IPS DF 6.9 (cell line): ENCODE measurements around the gene TMEM266.

Experiments used
- DNase-seq: peaks from one replicate; pipeline ENCODE4 v3.0.0-alpha.2; 2013; ENCODE audit warnings: low read depth, low spot score
- H3K27ac ChIP-seq: one replicate; pipeline ENCODE4 v1.5.1; 2013; ENCODE audit warnings: low read length, control low read depth
- H3K27me3 ChIP-seq: 2 replicates; pipeline ENCODE4 v1.6.1; 2013; ENCODE audit warnings: mild to moderate bottlenecking, low read length; ENCODE audit not compliant: control insufficient read depth, insufficient read depth
- H3K36me3 ChIP-seq: 2 replicates; pipeline ENCODE4 v1.6.1; 2013; ENCODE audit warnings: low read length; ENCODE audit not compliant: control insufficient read depth, insufficient read depth
- H3K4me1 ChIP-seq: 2 replicates; pipeline ENCODE4 v1.6.1; 2013; ENCODE audit warnings: low read length; ENCODE audit not compliant: control insufficient read depth, insufficient read depth
- H3K4me3 ChIP-seq: 2 replicates; pipeline ENCODE4 v1.5.1; 2013; ENCODE audit warnings: mild to moderate bottlenecking, low read length
- H3K9me3 ChIP-seq: 2 replicates; pipeline ENCODE4 v1.6.1; 2013; ENCODE audit warnings: low read length, inconsistent platforms; ENCODE audit not compliant: control insufficient read depth, insufficient read depth
- WGBS: extraction: QIAGEN DNeasy Blood & Tissue Kit; methylation state at CpG from one replicate; pipeline ENCODE4 v1.1.7; 2013; ENCODE audit warnings: mixed read lengths, missing lambda C conversion rate; ENCODE audit not compliant: insufficient read length, insufficient coverage; 5-methylcytosine and 5-hydroxymethylcytosine counted together

The TMEM266 gene

DNA sequence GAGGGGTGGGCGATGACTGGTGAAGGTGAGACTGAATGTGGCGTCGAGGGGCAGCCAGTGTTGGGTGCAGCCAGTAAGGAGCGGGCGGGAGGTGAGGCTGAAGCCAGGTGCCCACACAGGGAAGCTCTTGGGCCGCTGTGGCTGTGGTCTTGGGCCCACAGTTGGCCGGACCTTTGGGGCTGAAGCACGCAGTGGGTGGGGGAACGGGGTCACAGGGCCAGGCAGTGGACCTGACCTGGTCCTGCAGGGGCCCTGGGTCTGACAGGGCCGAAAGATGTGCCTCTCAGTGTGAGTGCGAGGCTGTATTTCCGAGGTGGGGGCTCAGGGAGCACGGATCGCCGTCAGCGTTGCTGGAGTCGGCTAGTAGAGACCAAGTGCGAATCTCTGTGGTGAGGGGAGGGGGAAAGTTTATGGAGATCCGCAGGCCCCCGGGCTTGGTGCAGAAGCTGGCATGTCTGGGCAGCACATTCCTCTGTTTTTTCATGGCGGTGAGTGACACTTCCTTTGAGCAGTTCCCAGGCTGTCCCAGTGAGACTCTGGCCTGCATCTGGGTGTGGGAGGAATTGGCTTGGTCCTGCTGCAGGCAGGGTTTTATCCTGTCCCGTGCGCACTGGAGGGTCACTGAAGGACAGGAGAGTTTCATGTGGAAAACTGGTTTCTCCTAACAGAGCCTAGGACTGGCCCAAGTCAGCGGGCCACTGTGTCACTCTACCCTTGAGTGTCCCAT lies 100.8 kb downstream of the TMEM266 start:
- H3K27me3 ChIP-seq, result no peaks in the 10 kb centered on the region
- no peak overlapping the region for H3K27ac ChIP-seq
- H3K4me3 ChIP-seq, result no peak overlapping the region
- no CpG with 5 or more reads among the region's 24 CpGs for whole genome bisulfite sequencing
- H3K9me3 ChIP-seq, result no peaks in the 10 kb centered on the region
- H3K36me3 ChIP-seq, result no peaks in the 10 kb centered on the region
- DNase-seq, result no peak
- H3K4me1 ChIP-seq, result 0 out of 2 replicates have a peak, but pooled peaks cover 1% of the 10 kb centered on the region

DNA sequence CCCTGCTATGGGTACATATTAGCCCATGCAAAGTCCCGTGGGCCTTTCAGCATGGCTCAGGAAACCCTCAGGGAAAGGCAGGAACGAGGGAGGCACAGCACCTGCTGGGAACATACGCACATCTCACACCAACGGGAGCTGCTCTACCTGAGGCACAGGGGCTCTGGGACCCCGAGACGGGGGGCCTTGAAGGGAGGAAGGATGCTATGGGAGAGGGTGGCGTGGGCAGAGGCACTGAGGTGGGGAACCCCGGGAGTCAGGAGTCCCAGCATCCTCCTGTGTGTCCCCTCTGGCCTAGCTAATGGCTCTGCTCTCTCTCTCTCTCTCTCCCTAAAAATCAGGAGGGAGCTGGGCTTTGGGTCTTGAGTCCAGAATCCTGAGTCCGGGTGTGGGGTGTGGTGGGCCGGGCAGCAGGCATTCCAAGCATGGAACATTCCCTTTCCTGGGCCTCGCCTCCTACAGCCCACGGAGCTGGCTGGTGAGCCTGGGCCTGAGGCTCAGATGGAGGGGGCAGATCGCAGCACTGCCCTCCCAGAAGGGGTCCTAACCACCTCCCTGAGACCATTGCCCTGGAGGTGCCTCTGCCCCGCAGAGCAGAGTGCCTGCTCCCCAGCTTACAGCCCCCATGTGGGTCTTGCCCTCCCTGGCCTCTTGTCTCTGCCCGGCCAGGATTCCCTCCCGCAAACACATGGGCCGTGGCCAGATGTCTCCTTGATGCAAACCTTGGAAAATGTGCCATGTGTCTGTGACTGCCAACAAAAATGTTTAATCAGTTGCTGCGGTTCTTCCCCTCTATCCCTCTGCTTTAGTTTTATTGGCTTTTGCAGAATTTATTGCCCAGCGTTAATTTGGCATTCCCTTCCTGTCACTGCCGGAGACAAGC lies 101.6 kb downstream of the TMEM266 start:
- no peak overlapping the region for H3K4me3 ChIP-seq
- no peaks in the 10 kb centered on the region for H3K27me3 ChIP-seq
- 0 out of 2 replicates have a peak, but pooled peaks cover 1% of the 10 kb centered on the region for H3K4me1 ChIP-seq
- WGBS, result no CpG with 5 or more reads among the region's 20 CpGs
- no peak for DNase-seq
- no peak overlapping the region for H3K27ac ChIP-seq
- no peaks in the 10 kb centered on the region for H3K36me3 ChIP-seq
- H3K9me3 ChIP-seq, result no peaks in the 10 kb centered on the region

DNA sequence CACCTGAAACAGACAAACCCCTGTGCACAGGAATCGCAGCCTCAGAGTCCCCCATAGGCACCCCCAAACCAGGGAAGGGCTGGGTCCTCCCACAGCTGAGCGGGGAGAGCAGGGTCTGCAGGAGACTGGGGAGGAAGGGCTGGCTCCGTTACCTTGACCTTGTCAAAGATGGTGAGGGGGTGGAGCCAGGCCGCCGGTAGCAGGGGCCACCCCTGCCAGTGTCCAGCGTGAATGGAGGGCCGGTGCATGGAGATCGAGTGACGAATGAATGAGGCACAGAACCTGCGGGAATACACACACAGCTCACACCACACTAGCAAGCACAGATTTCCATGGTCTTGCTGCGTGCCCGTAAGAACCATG lies 102.2 kb downstream of the TMEM266 start:
- no peak overlapping the region for H3K27ac ChIP-seq
- WGBS, result no CpG with 5 or more reads among the region's 12 CpGs
- no peak for DNase-seq
- H3K9me3 ChIP-seq, result no peaks in the 10 kb centered on the region
- H3K27me3 ChIP-seq, result no peaks in the 10 kb centered on the region
- 0 out of 2 replicates have a peak, but pooled peaks cover 1% of the 10 kb centered on the region for H3K4me1 ChIP-seq
- H3K4me3 ChIP-seq, result no peak overlapping the region
- no peaks in the 10 kb centered on the region for H3K36me3 ChIP-seq

DNA sequence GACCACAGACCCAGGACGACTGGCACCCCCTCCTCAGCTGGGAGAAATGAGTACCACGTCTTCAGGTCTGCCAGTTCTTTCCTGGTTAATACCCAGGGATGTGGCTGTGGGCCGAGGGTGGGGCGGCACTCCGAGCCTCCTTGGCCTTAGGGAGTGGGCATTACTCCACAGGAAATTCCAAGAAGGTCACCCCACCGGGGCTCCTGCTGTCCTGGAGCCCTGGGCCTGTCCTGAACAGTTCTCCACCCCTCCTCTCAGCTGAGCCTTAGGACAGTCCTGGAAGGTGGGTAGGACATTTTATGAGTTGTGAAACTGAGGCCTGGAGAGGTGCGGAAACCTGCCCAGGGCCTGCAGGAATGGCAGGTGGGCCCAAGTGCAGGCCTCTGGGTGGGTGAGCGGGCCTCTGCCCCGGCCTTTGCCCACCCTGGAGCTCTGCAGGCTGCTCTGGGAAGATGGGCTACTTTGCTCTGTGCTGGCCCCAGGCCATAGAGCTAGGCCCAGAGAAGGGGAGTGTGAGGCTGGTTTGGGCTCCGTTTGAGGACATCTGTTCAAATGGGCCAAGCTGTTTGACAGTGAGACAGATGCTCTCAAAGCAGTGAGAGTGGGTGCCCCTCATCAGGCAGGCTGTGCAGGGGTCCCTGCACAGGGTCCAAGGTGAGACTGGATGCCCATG lies 103.1 kb downstream of the TMEM266 start:
- Histone ChIP-seq H3K27ac (no peak overlapping the region), H3K9me3 (no peaks in the 10 kb centered on the region), H3K27me3 (no peaks in the 10 kb centered on the region), H3K4me3 (no peak overlapping the region), H3K4me1 (0 out of 2 replicates have a peak, but pooled peaks cover 1% of the 10 kb centered on the region), H3K36me3 (no peaks in the 10 kb centered on the region)
- no CpG with 5 or more reads among the region's 10 CpGs for WGBS
- DNase-seq, result no peak

DNA sequence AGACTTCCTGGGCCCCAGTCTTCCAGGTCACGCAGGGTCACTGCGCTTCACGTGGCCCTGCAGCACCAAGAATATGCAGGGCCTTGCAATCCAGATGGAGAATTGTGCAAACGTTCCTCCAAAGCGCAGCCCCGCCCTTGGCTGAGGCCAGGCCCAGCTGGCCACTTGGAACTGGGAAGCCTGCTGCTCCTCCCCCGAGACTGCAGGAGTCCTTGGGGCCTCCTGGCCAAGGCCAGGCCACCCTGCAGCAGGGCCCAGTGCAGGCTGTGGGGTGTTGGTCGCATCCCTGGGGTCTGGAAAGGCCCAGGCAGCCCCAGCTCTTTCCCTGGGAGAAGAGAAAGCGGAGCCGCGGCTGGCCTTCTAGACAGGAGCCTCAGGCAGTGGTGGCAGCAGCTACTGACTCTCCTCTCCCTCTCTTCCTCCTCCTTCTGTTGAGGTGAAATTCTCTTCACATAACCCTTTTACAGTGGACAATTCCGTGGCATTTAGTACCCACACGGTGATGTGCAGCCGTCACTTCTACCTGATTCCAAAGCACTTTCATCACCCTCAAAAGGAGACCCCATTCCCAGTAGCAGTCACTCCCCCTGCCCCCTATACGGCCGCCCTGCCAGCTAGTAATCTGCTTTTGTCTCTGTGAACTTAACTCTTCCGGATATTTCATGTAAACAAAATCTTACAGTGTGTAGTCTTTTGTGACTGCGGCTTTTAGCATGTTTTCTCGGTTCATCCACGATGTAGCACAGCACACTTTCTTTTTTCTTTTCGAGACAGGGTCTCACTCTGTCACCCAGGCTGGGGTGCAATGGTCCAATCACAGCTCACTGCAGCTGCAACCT lies 103.9 kb downstream of the TMEM266 start:
- WGBS, result no CpG with 5 or more reads among the region's 21 CpGs
- no peak overlapping the region for H3K27ac ChIP-seq

DNA sequence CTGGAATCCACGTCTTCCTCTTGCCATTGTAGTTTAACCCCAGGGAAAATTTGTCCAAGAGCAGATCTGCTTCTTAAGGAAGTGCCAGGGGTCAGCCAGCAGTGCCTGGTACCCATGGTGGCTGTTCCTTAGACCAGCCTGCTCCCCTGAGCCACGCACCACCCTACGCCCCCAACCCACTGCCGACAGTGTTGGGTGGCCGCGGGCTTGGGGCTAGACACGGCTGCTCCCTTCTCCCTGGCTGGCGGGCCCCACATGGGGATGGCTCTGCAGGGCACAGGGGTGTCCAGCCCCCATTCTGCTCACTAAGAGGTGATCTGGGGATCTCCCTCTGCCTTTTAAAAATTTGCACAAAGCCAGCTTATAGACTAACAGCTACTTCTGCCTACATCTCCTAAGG lies 104.8 kb downstream of the TMEM266 start:
- no peak for DNase-seq
- WGBS, result no CpG with 5 or more reads among the region's 8 CpGs
- Histone ChIP-seq H3K27ac (no peak overlapping the region), H3K36me3 (no peaks in the 10 kb centered on the region), H3K4me1 (0 out of 2 replicates have a peak, but pooled peaks cover 3% of the 10 kb centered on the region), H3K4me3 (no peak overlapping the region), H3K9me3 (no peaks in the 10 kb centered on the region), H3K27me3 (no peaks in the 10 kb centered on the region)

More for the DNA sequence above, 103.9 kb downstream of the TMEM266 start:
- no peak for DNase-seq
- H3K4me3 ChIP-seq, result no peak overlapping the region
- H3K4me1 ChIP-seq, result 0 out of 2 replicates have a peak, but pooled peaks cover 2% of the 10 kb centered on the region
- no peaks in the 10 kb centered on the region for H3K9me3 ChIP-seq
- H3K27me3 ChIP-seq, result no peaks in the 10 kb centered on the region
- H3K36me3 ChIP-seq, result no peaks in the 10 kb centered on the region

DNA sequence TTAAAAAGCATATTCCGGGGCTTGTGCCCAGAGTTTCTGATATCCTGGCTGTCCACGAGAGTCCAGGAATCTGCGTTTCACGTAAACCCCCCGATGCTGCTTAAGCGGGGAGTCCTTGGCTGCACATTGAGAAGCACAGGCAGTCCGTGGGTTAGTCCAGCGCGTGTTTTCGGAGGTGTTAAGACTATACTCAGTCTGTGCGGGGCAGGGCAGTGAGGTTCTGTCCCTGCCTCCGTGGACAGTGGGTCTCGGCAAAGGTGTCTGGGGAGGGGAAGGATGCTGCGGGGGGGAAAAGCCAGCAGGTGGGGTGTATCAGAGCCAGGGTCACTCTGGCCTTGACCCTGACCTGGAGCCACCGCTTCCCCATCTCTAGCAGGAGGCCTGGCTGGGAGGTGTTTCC lies 106.2 kb downstream of the TMEM266 start:
- no peak for DNase-seq
- Histone ChIP-seq H3K36me3 (no peaks in the 10 kb centered on the region), H3K4me1 (0 out of 2 replicates have a peak, but pooled peaks cover 3% of the 10 kb centered on the region), H3K27ac (no peak overlapping the region), H3K27me3 (no peaks in the 10 kb centered on the region), H3K4me3 (no peak overlapping the region), H3K9me3 (no peaks in the 10 kb centered on the region)
- no CpG with 5 or more reads among the region's 15 CpGs for WGBS

DNA sequence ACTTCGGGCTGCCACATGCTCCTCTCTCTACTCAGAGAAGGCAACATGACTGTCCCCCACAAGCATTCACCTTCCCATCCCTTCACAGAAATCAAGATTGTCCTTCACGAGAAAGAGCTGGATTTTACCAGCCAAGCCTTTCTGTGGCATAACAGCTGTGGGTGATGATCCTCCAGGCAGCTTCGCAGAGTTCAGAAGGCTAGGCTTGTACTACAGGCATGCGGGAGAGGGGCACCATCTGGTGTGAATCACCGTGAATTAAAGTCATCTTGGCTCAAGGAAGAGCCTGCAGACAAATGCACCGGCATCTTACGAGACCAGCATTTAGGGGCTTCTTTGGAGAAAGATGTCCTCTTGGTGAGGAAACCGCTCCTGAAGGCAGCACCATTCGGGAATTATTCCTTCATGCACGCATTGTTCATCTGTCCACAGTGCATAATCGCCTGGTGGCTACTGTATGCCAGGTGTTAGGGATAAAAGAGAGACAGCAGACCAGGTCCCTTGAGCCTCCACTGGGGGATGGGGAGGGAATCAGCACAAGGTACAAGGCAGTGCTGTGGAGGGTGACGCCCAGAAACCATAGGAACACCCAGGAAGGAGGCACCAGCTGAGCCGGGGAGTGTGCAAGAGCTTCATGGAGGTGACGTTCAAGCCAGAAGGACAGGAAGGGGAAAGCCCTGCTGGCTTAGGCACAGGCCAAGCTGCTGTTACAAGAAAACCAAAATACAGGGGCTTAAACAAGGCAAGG lies 108.6 kb downstream of the TMEM266 start:
- H3K9me3 ChIP-seq, result no peaks in the 10 kb centered on the region
- H3K36me3 ChIP-seq, result no peaks in the 10 kb centered on the region
- H3K4me3 ChIP-seq, result no peak overlapping the region
- no peaks in the 10 kb centered on the region for H3K27me3 ChIP-seq
- 0 out of 2 replicates have a peak, but pooled peaks cover 2% of the 10 kb centered on the region for H3K4me1 ChIP-seq
- WGBS, result no CpG with 5 or more reads among the region's 14 CpGs
- no peak for DNase-seq
- H3K27ac ChIP-seq, result no peak overlapping the region

DNA sequence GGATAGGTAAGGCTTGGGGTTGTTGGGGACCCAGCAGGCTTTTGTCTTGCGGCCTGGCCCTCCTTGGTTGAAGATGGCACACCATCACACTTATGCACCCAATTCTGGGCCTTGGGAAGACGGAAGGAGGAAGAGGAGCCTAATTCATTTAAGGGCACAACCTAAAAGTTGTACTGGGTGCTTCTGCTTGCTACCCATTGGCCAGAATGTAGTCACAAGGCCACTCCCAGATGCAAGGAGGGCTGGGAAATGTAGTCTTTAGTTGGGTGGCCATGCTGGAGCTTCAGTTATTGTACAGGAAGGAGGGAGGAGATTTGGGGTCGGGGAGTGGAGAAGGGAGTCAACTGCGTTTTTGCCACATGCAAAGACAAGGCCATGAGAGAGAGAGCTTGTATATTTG lies 109.2 kb downstream of the TMEM266 start:
- Histone ChIP-seq H3K36me3 (no peaks in the 10 kb centered on the region), H3K27ac (no peak overlapping the region), H3K9me3 (no peaks in the 10 kb centered on the region), H3K27me3 (no peaks in the 10 kb centered on the region), H3K4me1 (0 out of 2 replicates have a peak, but pooled peaks cover 2% of the 10 kb centered on the region), H3K4me3 (no peak overlapping the region)
- WGBS, result no CpG with 5 or more reads among the region's 4 CpGs
- DNase-seq, result no peak
